ENCODE measurements around the gene NFIX.

DNA sequence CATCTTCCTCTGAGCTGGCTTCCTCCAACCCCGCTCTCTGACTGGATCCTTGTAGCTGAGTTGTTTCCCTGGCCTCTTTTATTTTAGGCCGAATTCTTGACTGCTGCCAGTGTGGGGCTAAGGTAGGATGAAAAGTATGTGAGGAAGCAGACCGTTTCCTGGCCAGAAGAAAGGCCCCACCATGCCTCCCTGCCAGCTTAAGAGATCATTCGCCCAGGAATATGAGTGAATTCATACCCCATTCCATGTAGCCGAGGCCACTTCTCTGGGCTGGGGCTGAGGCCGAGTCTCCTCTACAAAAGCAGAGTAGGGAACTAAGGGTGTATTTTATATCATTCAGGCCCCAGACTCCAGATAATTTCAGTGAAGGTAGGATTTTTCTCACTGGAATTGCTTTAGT is 32.3 kb downstream of the NFIX start:
- TF ChIP-seq, protein P1, sequence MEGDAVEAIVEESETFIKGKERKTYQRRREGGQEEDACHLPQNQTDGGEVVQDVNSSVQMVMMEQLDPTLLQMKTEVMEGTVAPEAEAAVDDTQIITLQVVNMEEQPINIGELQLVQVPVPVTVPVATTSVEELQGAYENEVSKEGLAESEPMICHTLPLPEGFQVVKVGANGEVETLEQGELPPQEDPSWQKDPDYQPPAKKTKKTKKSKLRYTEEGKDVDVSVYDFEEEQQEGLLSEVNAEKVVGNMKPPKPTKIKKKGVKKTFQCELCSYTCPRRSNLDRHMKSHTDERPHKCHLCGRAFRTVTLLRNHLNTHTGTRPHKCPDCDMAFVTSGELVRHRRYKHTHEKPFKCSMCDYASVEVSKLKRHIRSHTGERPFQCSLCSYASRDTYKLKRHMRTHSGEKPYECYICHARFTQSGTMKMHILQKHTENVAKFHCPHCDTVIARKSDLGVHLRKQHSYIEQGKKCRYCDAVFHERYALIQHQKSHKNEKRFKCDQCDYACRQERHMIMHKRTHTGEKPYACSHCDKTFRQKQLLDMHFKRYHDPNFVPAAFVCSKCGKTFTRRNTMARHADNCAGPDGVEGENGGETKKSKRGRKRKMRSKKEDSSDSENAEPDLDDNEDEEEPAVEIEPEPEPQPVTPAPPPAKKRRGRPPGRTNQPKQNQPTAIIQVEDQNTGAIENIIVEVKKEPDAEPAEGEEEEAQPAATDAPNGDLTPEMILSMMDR (IDR thresholded peaks at IDR 0.05), result no peak
- TF ChIP-seq POLR2A (IDR thresholded peaks at IDR 0.05; ENCODE audit: low read depth), result no peak
